ENCODE measurements around the gene SMYD3. TPM values are rescaled to one million over a fixed set of nuclear protein-coding genes. Genes with fewer than 3 reads are reported as not detected.

The SMYD3 gene
- total and polyA plus RNA-seq, 10 of the 15 experiments (the other 5 are each of a cell fraction or from before 2014, with no cell fraction given): 18.3 to 54.0 (median 24.8) TPM

GRCh38 chr1:246232126-246232525 lies 275.0 kb downstream of the SMYD3 start:
- H3K27ac ChIP-seq (ENCODE audit: control insufficient read depth, insufficient read depth): no peak overlapping the region
- no peak for DNase-seq (ENCODE audit: low read depth, low spot score)
- no peaks in the 10 kb centered on the region for H3K4me1 ChIP-seq (ENCODE audit: control insufficient read depth, insufficient read depth, low read length)
- no peak overlapping the region for H3K9ac ChIP-seq (ENCODE audit: control insufficient read depth, insufficient read depth, low read length)
- H3K36me3 ChIP-seq (ENCODE audit: control insufficient read depth in 2 of 2, insufficient read depth in 2 of 2, low read length in 1 of 2): no peaks in the 10 kb centered on the region
- ChIA-PET CTCF (no interaction called here), SMC1A (ENCODE audit: uncharacterized antibody, unreplicated experiment) (no interaction called here), POLR2A (no interaction called here), RAD21 (ENCODE audit: unreplicated experiment) (no interaction called here)
- 78% methylated on average over 3 of the region's 3 CpGs for WGBS (ENCODE audit: insufficient coverage, insufficient replicate concordance, low lambda C conversion rate, missing lambda C conversion rate)
- TF ChIP-seq YBX1 (IDR thresholded peaks at IDR 0.05) (no peak), ZNF24 (IDR thresholded peaks at IDR 0.05) (no peak), SMAD1 (IDR thresholded peaks at IDR 0.05; ENCODE audit: low read depth, partially characterized antibody) (no peak), FOXM1 (IDR thresholded peaks at IDR 0.05; ENCODE audit: low read depth, low read length) (no peak), POLR2AphosphoS5 (IDR thresholded peaks at IDR 0.05; ENCODE audit: low read length) (no peak)
- no peak for FAIRE-seq
- no peaks in the 10 kb centered on the region for H3K9me3 ChIP-seq (replicated peaks; ENCODE audit: control insufficient read depth, insufficient read depth, low read length)
- no peaks in the 10 kb centered on the region for H3K79me2 ChIP-seq (ENCODE audit: control insufficient read depth, insufficient read depth, low read length)
- no peaks in the 10 kb centered on the region for H4K20me1 ChIP-seq (ENCODE audit: control insufficient read depth, insufficient read depth)
- no peak overlapping the region for H3K4me3 ChIP-seq
- in situ Hi-C loops (cut with MboI) (no loop called here), intact Hi-C loops (cut with micrococcal nuclease; ENCODE audit: unreplicated experiment) (no loop called here)
- no peaks in the 10 kb centered on the region for H3K27me3 ChIP-seq (replicated peaks in 1 of 2; ENCODE audit: control insufficient read depth in 2 of 2, insufficient read depth in 2 of 2, low read length in 1 of 2)
- no TSS peak for BruUV-seq (replicated peaks)
- H3K4me2 ChIP-seq (ENCODE audit: control insufficient read depth, insufficient read depth): no peak overlapping the region
- no peak for ATAC-seq
- H2AFZ ChIP-seq (ENCODE audit: control insufficient read depth, low read depth, low read length): no peak overlapping the region

- Histone ChIP-seq H3K9me3 (replicated peaks; ENCODE audit: control insufficient read depth, insufficient read depth, low read length) (no peaks in the 10 kb centered on the region; the same call in 2 of the 3 replicates), H3K4me3 (no peak overlapping the region), H3K4me1 (ENCODE audit: control insufficient read depth, insufficient read depth, low read length) (no peaks in the 10 kb centered on the region), H3K36me3 (ENCODE audit: control insufficient read depth in 2 of 2, insufficient read depth in 2 of 2, low read length in 1 of 2) (peaks cover 0 to under 1% of the 10 kb centered on the region in 2 experiments; a peak in 1 of 4 replicates), H2AFZ (ENCODE audit: control insufficient read depth, low read depth, low read length) (no peak overlapping the region), H3K79me2 (ENCODE audit: control insufficient read depth, insufficient read depth, low read length) (no peaks in the 10 kb centered on the region), H3K4me2 (ENCODE audit: control insufficient read depth, insufficient read depth) (no peak overlapping the region), H4K20me1 (ENCODE audit: control insufficient read depth, insufficient read depth) (no peaks in the 10 kb centered on the region), H3K27ac (ENCODE audit: control insufficient read depth, insufficient read depth) (no peak overlapping the region), H3K27me3 (replicated peaks in 1 of 2; ENCODE audit: control insufficient read depth in 2 of 2, insufficient read depth in 2 of 2, low read length in 1 of 2) (no peaks in the 10 kb centered on the region), H3K9ac (ENCODE audit: control insufficient read depth, insufficient read depth, low read length) (no peak overlapping the region)
- no peak for ATAC-seq
- in situ Hi-C loops (cut with MboI): no loop called here
- 0% methylated on average over 2 of the region's 2 CpGs for WGBS (ENCODE audit: insufficient coverage, insufficient replicate concordance, low lambda C conversion rate, missing lambda C conversion rate)
- DNase-seq (ENCODE audit: low read depth, low spot score): no peak
- no peak for FAIRE-seq
- intact Hi-C loops (cut with micrococcal nuclease; ENCODE audit: unreplicated experiment): no loop called here
- CTCF ChIA-PET: no interaction called here
- RAD21 ChIA-PET (ENCODE audit: unreplicated experiment): no interaction called here
- SMC1A ChIA-PET (ENCODE audit: uncharacterized antibody, unreplicated experiment): no interaction called here
- BruUV-seq (replicated peaks): no TSS peak
- POLR2A ChIA-PET: no interaction called here
- TF ChIP-seq CBX5 (IDR thresholded peaks at IDR 0.05; ENCODE audit: low read depth): no peak
- TF ChIP-seq CREM (IDR thresholded peaks at IDR 0.05; ENCODE audit: low read depth): no peak
- no peak for TF ChIP-seq E2F4 (IDR thresholded peaks at IDR 0.05; ENCODE audit: low read depth, low read length)
- TF ChIP-seq ZNF687 (IDR thresholded peaks at IDR 0.05): no peak
- no peak for TF ChIP-seq ATF2 (IDR thresholded peaks at IDR 0.05; ENCODE audit: low read length)
- TF ChIP-seq NFYB (IDR thresholded peaks at IDR 0.05; ENCODE audit: insufficient read depth, low read depth, low read length): no peak
- TF ChIP-seq MYB (IDR thresholded peaks at IDR 0.05; ENCODE audit: borderline replicate concordance, low read depth, low read length): no peak
- no peak for TF ChIP-seq HCFC1 (IDR thresholded peaks at IDR 0.05; ENCODE audit: low read length)
These were observed 281.0 kb downstream of the SMYD3 start for GRCh38 chr1:246226041-246226440.
